ENCODE results near the gene LHFPL2.

LHFPL2 gene

DNA sequence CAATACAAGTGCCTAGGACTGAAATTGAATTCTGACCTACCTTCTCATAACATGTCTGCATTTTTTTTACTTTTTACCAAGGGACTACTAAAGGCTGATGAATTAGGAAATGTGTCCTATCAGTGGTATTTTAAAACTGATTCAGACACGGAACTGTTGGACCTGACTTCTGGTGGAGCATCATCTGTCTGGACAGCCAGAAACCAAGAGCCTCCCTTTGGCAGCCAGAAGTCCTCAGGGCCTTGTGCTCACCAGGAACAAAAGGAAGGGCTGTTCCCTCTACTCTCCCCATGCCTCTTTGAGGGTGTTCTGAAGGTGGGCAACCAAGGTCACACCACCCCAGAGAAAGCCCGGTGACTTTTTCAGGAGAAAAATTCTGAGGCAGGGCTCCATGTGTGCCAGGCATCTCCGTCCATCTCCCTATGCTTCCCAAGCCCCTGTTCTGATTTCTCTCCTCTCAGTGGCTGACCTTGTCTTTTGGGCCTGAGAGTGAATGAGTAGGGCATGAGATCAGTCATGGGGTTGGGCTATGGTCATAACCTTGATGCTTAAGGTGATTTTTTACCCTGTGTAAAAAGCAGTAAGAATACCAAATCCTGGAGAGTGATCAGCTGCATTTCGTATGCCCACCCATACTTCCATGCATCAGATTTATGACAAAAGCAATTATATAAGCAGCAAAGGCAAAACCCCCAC lies 144.5 kb downstream of the LHFPL2 start:
- DNase-seq: no peak

DNA sequence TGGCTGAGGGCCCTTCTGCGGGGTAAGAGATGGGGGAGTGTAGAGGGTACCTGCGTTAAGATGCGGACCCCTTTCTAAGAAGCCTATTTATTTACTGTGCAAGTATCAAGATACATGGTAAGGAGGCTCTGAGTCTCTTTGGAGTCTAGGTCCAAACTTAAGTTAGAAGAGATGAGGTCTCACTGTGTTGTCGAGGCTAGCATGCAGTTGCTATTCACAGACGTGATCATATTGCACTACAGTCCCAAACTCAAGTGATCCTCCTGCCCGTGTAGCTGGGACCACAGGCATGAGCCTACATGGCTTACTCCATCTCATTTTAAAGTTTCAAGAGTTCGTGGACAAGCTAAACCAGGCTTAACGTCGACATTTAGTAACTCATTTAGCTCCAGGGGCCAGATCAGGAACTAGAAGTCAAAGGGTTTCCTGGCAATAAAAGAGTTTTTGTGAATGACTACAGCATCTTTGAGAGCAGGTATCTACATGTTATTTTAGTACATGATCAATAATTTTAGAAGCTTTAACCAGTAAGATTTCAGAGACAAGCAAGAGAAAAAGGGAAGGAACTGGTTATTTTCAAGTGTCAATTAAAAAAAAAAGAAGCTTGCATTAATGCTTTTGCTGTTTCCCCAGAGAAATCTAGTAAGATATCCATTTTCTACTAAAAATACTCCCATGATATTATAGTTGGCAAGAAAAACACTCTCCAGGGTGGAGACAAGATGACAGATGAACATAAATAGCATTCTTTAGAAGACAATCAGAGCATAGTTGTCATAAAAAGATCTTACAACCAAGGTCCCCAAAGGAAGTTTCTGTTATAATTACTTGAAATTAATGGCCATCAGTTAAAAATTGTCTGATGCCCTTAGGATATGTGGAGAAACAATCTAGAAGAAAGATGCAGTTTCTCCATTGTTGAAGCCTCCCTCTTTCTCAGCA lies 146.9 kb downstream of the LHFPL2 start:
- no peak for DNase-seq

DNA sequence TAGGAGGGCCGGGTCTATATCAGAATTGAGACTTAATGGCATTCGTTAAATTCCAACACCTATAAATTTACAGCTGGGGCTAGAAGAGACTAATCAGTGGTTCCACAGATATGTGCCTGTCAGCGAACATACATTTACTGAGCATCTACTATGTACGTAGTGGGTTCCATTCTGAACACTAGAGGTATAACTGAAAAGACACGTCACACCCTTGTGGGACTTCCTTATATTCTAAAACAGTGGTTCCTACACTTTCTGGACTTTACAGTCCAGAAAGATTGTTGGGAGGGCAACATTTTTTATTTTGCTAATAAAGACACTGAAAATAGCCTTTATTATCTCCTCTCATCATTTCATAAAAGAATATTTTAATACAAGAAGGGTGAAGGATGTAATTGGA lies 147.7 kb downstream of the LHFPL2 start:
- no peak for DNase-seq

DNA sequence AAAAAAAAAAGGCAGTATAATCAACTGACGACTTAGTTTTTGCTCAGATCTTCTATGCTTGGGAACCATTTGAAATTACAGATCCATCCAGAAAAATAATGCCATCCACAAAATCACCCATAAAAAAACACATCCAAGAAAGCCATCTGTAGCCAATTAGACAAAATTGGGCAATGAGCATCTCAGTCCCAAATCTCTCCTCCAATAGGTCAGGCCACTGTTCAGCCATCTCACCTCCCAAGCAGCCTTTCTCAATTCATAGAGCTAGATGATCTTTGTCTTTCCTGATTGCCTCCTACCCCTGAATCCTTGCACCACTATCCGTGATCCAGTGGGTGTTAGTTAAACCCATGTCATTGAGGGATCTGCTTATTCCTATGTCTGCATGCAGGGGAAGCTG lies 148.5 kb downstream of the LHFPL2 start:
- DNase-seq: no peak

DNA sequence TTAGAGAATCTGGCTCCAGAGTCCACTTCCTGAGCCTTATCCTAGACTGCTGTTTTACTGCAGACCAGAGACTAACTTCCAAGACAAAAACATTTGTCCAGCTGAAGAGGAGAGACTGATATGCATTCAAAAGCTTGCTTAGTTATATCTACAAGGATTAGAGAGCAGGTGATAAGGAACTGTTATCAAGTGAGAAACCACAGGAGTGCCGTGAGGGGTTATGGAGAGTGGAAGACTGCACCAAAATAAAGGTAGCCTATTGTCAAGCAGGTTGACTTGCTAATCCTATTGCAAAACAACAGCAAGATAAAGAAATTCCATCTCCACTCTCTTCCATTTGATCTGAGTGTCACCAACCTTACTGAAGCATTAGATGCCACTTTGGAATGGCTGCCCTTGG lies 149.1 kb downstream of the LHFPL2 start:
- no peak for DNase-seq

DNA sequence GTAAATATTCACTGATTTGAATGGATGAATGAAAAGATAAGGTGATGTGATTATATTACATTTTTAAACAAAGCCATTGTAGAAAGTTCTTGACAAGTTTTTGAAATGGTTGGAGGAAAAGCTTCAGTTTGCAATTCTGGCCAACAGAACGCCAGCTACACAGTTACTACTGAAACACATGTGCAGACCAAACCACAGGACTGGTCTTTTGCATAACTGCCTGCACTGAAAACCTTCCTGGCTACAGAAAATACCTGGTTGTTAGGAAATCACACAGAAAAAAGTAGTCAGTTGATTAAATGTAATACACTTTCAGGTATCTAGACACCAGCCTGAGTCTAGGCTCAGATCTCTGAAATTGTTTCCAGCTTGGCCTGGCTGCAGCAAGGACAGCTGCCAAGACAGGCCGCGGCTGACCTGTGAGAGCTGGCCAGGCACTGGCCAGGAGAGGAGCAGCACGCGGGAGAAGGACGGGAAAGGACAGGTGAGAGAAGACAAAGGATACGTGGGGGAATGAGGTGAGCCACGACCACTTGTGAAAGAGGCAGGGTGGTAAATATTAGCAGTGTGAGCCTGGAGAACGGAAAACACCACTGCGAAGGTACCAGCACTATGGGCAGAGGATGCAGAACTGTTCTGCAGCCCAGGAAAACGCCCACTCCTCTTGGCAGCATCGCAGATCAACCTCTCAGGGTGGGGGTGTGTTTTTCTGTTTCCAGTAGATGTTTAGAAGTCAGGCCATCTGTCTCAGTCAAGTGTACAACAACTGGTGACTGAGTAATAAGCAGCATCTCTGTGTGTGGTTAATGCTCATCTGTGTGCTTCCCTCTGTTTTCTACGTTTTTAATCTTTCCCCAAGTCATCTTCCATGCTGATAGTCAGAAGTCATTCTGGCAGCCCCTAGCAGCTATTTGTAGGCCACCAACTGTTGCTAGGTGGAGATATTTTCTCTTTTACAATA lies 150.7 kb downstream of the LHFPL2 start:
- no peak for DNase-seq

DNA sequence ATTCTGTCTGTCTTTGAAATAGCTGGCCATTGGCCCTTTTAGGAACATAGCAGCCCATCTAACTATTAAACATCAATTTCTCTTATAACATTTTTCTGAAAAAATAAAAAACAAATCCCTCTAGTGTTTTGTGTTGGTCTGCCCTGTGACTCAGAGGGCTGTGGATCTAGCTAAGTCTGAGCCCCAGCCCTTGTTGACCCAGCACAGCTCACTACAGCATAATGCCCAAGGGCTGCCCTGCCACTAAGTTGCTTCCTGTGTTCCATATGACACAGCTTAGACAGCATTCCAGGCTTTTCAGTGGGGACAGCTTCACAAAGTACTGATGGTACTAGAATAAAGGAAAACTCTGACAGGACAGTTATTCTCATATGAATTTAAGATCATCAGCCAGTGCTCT lies 152.2 kb downstream of the LHFPL2 start:
- no peak for DNase-seq

DNA sequence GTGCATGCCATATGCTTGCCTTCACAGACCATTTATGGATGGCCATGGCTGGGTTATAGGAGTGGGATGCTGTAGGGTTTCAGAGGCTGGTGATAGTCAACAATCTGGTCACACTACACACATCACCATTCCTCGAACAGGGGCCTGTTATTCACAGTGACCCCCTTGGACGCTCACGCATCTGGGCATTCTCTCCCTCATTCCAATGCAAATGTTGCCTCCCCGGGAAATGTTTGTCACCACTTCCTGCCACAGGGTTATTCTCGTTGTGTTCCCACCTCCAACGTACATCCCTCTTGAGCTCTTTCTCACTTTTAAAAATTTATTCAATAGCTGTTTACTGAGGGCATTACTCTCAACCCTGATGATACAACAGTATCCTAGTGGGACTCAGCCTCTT lies 152.8 kb downstream of the LHFPL2 start:
- DNase-seq: no peak

DNA sequence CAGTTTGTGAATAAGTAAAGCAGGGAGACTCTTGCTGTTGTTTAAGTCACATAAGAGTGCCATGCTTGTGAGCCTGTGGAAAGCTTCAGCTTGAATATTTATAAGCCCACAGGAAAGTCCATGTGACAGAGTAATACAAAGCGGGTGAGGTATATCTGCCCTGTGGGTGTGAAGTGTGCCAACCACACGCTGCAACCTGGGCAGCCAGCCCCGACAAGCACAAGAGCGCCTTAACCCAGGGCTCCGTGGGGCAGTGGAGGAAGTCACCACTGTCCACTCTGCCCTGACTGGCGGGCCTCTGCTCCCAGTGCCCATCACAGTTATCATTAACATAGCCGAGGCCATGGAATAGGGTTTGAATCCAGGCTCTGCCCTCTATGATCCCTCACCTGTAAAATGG lies 155.9 kb downstream of the LHFPL2 start:
- DNase-seq: no peak

DNA sequence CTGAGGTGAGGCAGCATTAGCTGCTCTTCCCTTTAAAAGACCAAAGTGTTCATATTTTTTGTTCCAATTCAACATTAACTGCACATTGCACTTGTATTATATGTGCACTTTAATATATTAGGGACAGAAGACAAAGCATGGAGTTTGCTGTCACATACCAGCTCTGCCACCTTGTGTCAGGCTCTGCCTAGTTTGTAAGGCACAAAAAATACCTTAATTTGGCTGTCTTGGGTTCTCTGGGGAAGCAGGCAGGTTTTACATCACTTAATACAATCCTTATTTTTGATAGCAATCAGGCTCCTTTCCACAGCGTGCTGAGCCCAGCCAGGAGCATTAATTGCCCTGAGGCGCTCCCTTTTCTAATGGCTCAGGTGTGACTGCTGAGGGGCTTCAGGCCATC lies 156.3 kb downstream of the LHFPL2 start:
- no peak for DNase-seq

DNA sequence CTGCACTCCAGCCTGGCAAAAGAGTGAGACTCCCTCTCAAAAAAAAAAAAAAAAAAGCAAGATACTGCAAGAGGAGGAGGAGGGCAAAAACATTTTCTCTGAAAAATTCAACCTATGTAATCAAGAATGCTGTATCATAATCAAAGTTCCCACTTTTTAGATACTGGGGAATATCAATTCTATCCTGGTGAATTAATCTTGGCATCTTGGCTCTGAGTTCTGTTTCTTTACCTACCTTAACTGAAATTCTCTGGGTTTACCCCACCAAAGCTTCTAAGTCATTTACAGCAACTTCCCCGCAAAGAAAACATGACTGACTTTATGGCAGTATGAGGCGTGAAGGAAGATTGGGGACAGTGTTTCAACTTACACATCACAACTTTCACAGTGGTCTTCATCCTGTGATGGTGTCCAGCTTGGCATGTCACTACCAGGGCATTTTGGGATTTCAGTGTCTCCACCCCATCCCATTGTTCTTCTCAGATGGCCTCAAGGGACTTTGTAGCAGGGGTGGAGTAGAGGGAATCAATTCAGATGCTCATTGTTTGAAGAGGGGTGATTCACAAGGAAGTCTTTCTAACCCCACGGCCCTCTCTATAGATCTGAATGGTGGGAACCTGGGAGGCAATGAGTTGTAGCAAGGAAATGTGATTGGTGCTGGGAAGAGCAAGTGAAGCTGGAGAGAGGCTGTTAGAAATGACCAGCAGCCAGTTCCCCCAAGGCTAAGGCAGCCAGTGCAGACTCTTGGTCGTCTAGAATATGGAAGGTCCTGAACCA lies 157.7 kb downstream of the LHFPL2 start:
- DNase-seq: no peak

DNA sequence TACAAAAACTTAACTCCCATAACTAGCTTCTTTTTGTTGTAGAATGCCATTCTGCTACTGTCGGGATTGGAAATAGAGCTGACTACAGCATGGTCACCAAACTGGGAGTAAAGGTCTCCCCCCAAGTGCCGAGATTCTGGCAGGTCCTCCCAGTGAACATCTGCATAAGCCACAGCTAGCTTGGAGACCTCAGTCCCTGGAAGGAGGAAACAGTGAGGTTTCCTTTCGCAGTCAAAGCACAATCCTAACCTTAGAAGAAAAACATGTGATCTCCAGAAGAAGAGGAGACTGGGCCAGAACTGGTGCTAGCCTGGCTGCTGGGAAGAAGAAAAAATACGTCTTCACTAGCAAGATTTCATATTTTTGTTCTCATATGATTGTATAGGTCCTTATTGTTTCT lies 160.7 kb downstream of the LHFPL2 start:
- no peak for DNase-seq

DNA sequence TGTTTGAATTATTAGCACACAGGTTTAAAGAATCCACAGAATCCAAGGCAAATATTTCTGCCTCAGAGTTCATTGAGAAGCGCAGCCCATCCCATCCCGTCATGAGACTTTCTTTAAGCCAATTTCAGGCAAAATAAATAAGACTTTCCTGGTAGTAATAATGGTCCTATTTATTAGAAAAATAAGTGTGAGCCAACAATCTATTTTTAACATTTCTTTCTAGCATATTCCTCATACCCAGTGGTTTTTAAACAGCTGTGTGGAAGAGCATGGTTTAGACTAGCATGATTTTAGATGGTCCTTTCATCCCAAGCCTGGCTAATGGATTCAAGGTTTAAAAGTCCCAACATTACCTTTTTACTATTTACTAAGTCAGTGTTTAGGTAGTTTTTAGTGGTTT lies 162.4 kb downstream of the LHFPL2 start:
- DNase-seq: no peak

DNA sequence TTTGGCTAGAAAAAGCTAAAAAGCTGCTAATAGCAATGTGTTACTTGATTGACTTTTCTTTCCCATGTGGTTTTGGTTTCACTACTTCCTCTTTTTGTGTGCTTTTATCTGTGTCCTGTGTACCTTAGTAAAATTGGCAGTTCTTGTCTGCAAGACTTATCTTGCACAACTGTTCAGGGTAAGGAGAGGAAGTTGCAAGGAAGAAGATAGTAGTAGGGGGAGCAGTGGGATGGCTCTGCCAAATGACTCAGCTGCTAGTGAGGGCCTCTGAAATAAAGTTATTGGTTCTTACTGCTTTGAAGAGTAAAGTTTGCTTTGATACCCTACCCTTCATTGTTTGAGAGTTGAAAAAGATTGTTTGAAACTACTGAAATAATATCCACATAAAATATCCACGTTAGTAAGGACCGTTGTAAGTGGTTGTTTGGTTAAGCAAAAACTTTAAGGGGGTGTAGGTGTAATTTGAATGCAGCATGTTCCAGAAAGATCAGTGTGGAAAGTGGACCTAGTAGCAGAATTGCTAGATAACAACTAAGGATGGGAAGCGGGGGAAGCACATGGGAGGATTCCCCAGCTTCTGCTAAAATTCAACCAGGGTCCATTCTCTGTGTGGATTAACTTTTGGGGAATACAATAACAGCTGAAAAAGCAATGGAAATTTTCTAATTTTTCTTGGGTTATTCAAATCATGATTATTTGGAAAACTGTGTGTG lies 164.6 kb downstream of the LHFPL2 start:
- no peak for DNase-seq

DNA sequence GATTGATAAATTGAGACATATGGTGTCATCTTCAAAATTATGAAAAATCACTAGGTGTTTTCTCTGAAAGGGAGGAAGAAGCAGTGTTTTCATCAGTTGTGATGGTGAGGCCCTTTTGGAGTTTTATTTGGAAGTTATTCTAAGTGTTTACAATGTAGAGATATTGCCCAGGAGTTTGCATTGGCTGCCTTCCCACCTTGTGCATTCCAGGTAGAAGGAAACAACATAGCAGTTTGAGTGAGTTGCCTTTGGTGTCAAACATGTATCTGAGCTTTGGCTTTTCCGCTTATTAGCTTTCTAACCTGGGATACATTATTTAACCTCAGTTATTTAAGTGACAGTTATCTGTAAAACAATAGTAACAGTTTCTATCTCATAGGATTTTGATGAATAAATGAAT lies 165.6 kb downstream of the LHFPL2 start:
- DNase-seq: no peak

DNA sequence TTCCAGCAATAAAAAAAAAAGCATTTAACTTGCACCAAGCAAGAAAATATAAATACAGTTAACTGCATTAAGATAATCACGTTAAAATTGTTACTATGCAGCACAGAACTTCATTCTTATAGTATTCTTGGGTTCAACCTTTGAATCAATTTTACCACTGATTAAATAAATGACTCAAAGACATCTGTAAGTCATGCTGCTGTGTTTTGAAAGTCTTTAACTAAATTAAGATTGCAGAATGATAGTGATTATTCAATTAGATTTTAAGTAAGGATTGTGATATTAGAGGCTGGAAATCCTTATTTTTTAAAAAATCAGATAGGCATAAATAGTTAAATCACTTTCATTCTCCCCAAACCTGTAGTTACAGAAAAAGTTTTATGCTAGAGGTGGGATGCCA lies 171.8 kb downstream of the LHFPL2 start:
- no peak for DNase-seq

DNA sequence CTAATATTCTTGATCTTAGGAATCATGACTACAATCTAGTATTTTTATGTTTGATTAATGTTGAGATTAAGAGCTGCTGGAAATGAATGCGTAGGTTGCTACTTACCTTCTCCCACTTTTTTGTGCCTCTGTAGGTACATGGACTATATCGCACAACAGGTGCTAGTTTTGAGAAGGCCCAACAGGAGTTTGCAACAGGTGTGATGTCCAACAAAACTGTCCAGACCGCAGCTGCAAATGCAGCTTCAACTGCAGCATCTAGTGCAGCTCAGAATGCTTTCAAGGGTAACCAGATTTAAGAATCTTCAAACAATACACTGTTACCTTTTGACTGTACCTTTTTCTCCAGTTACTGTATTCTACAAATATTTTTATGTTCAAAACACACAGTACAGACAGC lies 173.2 kb downstream of the LHFPL2 start:
- no peak for DNase-seq

DNA sequence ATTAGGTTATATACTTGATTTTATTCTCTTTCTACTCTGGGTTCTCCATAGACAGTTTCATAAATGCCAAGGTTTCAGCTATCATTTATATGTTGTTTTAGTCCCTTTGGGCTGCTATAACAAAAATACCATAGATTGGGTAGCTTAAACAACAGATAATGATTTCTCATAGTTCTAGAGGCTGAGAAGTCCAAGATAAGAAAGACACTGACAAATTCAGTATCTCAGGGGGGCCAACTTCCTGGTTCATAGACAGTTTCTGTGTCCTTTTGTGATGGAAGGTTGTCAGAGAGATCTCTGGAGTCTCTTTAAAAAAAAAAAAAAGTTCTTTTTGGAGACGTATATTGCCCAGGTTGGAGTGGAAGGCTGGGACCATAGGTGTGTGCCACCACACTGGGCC lies 174.8 kb downstream of the LHFPL2 start:
- DNase-seq: no peak

DNA sequence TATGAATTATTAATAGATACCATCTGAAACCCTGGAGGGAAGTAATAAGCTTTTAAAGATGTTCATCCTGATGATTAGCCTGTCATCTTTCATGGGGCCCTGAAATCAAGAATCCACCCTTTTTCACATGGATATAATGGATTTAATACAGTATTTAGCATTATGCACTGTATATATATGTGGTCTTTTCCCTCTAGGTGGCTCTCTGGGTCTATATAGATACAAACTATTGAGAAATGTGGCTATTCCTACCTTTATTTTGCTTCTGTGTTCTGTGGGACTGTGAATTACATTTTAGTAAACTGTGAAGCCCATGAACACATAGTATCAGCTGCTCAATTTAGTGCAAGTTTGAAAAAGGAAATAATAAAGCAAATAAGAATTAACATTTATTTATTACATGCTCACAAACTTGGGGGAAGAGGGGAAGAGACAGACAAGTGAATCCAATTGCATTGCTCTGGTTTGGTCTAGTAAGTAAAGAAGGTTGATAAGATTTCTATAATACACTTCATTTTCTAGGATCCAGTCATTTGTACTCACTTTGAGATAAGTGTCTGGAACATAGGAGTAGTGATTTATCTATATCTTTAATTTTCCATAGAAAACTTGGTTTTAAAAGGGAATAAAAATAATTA lies 176.0 kb downstream of the LHFPL2 start:
- DNase-seq: no peak

DNA sequence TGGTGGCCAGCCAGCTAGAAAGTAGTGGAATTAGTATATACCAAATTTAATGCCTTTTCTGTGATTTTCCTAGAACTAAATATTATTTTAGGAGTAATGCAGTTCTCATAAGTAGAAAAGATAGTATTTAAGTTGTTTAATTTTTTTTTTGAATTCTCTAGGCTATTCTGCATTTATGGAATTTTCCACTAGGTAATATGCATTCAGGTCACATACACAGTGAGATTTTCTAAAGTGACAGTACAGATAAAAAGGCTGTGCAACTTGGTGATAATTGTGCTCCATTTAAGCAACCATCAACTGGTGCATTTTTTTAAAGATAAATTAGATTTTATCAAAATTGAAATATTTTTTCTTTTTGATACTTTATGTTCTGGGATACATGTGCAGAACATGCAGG lies 176.7 kb downstream of the LHFPL2 start:
- DNase-seq: no peak
